Cardiac fibroblast (primary cell): ENCODE results near the gene CAPN1.
"Not testable (repeated sequence)": the region's sequence is repeated elsewhere in the genome, so short reads cannot be mapped to it uniquely, and the experiment has no call there.

Source experiments
- DNase-seq, 2 donors: peaks; one replicate each; pipeline versions ENCODE4 v3.0.0 to v3.0.0-alpha.2; 2010; ENCODE audit warnings: low read depth in 2 of 2
- H3K4me3 ChIP-seq, 2 donors: replicated peaks in 1 of 2; 1 replicate in 1 of 2; 2 replicates in 1 of 2; pipeline ENCODE4 v1.5.1; 2011; ENCODE audit warnings: low read depth in 2 of 2, low read length in 2 of 2, mild to moderate bottlenecking in 2 of 2, moderate library complexity in 1 of 2
- TF ChIP-seq, protein P1 (sequence below): IDR thresholded peaks from one replicate; pipeline ENCODE4 v1.5.1; 2011; ENCODE audit warnings: low read depth, mild to moderate bottlenecking, low read length, inconsistent platforms

CAPN1 gene

DNA sequence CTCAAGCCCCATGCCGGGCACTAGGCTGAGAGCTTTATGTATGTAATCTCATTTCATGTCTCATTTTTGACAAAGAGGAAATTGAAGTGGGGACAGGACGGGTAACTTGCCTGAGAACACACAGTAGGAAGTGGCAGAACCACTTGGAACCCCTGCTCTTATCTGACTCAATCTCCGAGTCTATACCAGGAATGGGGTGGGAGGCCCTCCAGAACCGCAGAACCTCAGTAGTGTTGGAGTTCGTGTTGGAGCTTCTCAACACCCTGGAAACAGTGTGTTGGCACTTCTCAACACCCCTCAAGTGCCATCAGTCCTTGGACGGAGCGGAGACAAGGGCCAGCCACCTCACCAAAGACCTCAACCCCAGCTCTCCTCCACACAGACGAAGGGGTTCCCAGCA is 41.3 kb downstream of the CAPN1 start:
- no peak overlapping the region for H3K4me3 ChIP-seq
- TF ChIP-seq, protein P1, sequence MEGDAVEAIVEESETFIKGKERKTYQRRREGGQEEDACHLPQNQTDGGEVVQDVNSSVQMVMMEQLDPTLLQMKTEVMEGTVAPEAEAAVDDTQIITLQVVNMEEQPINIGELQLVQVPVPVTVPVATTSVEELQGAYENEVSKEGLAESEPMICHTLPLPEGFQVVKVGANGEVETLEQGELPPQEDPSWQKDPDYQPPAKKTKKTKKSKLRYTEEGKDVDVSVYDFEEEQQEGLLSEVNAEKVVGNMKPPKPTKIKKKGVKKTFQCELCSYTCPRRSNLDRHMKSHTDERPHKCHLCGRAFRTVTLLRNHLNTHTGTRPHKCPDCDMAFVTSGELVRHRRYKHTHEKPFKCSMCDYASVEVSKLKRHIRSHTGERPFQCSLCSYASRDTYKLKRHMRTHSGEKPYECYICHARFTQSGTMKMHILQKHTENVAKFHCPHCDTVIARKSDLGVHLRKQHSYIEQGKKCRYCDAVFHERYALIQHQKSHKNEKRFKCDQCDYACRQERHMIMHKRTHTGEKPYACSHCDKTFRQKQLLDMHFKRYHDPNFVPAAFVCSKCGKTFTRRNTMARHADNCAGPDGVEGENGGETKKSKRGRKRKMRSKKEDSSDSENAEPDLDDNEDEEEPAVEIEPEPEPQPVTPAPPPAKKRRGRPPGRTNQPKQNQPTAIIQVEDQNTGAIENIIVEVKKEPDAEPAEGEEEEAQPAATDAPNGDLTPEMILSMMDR: no peak
- DNase-seq: no peak

DNA sequence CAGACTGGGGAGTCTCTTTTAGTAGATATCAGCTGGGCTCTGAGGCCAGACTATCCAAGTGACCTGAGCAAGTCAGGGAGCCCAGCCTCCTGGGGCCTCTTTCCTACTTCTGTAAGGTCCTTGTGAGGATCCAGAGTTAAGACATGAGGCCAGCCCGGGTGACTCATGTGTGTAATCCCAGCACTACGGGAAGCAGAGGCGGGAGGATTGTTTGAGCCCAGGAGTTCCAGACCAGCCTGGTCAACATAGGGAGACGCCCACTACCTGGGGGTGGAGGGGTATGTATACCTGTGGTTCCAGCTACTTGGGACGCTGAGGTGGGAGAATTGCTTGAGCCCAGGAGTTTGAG is 43.2 kb downstream of the CAPN1 start:
- peak; percentile 75 to 77 for DNase-seq
- no peak overlapping the region for H3K4me3 ChIP-seq
- TF ChIP-seq, protein P1: no peak

GRCh38 chr11:65225279-65226102 is 43.8 kb downstream of the CAPN1 start:
- H3K4me3 ChIP-seq: peak overlapping the region; percentile 36 to 47
- TF ChIP-seq, protein P1: peak; percentile 46

DNA sequence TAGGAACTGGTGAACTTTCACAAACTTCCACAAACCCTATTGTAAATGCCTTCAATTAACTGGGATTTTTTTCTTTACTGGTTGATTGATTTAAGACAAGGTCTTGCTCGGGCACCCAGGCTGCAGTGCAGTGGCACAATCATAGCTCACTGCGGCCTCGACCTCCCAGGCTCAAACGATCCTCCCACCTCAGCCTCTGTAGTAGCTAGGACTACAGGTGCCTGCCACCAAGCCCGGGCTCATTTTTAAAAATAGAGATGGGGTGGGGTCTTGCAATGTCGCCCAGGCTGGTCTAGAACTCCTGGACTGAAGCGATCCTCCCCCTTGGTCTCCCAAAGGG is 44.3 kb downstream of the CAPN1 start:
- no peak for DNase-seq
- peak overlapping the region in 1 of 2 donors; percentile 47 for H3K4me3 ChIP-seq
- TF ChIP-seq, protein P1: no peak

More at GRCh38 chr11:65225279-65226102, 43.8 kb downstream of the CAPN1 start:
- peak; percentile 66 to 74 for DNase-seq

GRCh38 chr11:65227879-65228278 is 46.2 kb downstream of the CAPN1 start:
- TF ChIP-seq, protein P1: no peak
- no peak overlapping the region for H3K4me3 ChIP-seq
- no peak for DNase-seq

- no peak for DNase-seq
- TF ChIP-seq, protein P1: no peak
- no peak overlapping the region for H3K4me3 ChIP-seq
Measured at GRCh38 chr11:65236194-65237059, 54.7 kb downstream of the CAPN1 start.

DNA sequence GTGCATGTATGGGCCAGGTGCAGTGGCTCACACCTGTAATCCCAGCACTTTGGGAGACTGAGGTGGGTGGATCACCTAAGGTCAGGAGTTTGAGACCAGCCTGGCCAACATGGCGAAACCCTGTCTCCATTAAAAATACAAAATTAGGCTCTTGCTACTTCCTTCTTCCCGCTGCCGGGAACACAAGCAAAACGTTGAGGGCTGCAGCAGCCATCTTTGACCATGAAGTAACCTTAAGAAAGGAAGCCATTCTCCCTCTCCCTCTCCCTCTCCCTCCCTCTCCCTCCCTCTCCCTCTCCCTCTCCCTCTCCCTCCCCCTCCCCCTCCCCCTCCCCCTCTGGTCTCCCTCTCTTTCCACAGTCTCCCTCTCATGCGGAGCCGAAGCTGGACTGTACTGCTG is 56.6 kb downstream of the CAPN1 start:
- not testable (repeated sequence) for DNase-seq, H3K4me3 ChIP-seq
